ENCODE measurements around the gene ERCC6L.

ERCC6L gene

GRCh38 chrX:72238721-72239475 is at the start of gene ERCC6L:
ERCC6L (minus strand) TSS chrX:72239027; CDS start chrX:72238911, 116 bp downstream.
- DNase-seq = peak; percentile 93

GRCh38 chrX:72282302-72282701 is 43.5 kb upstream of the ERCC6L start:
- no peak for DNase-seq

GRCh38 chrX:72280321-72280845 is 41.6 kb upstream of the ERCC6L start:
- no peak for DNase-seq

- DNase-seq = no peak
Observed at GRCh38 chrX:72276478-72276953, 37.7 kb upstream of the ERCC6L start.

- no peak for DNase-seq
Observed at GRCh38 chrX:72274526-72274925, 35.7 kb upstream of the ERCC6L start.

- no peak for DNase-seq
Observed at GRCh38 chrX:72273718-72274117, 34.9 kb upstream of the ERCC6L start.

- DNase-seq = no peak
Observed at GRCh38 chrX:72272868-72273267, 34.0 kb upstream of the ERCC6L start.

GRCh38 chrX:72271812-72272211 is 33.0 kb upstream of the ERCC6L start:
- DNase-seq = no peak

GRCh38 chrX:72271091-72271788 is 32.4 kb upstream of the ERCC6L start:
- DNase-seq = no peak

- DNase-seq = no peak
Observed at GRCh38 chrX:72270316-72270866, 31.6 kb upstream of the ERCC6L start.

GRCh38 chrX:72269671-72270251 is 30.9 kb upstream of the ERCC6L start:
- DNase-seq = peak; percentile 12

GRCh38 chrX:72268597-72269365 is 30.0 kb upstream of the ERCC6L start:
- no peak for DNase-seq

- no peak for DNase-seq
Observed at GRCh38 chrX:72265263-72265662, 26.4 kb upstream of the ERCC6L start.

- peak; percentile 38 for DNase-seq
Observed at GRCh38 chrX:72262077-72262476, 23.2 kb upstream of the ERCC6L start.

GRCh38 chrX:72260448-72260847 is 21.6 kb upstream of the ERCC6L start:
- DNase-seq = no peak

- no peak for DNase-seq
Observed at GRCh38 chrX:72258174-72258573, 19.3 kb upstream of the ERCC6L start.

- DNase-seq = no peak
Observed at GRCh38 chrX:72255864-72256263, 17.0 kb upstream of the ERCC6L start.

GRCh38 chrX:72255445-72255844 is 16.6 kb upstream of the ERCC6L start:
- DNase-seq = no peak

GRCh38 chrX:72254816-72255215 is 16.0 kb upstream of the ERCC6L start:
- no peak for DNase-seq

GRCh38 chrX:72253686-72254085 is 14.9 kb upstream of the ERCC6L start:
- no peak for DNase-seq

GRCh38 chrX:72247206-72247942 is 8.5 kb upstream of the ERCC6L start:
- no peak for DNase-seq
